KMS-11 (cell line): ENCODE results near the gene LHX3.

ENCODE experiments used
- H2AFZ ChIP-seq: fragments of 200-600 bp; sonication (generic); 2 replicates; pipeline ENCODE4 v1.6.1; 2016; ENCODE audit warnings: antibody characterized with exemption, mixed run types, low read depth
- H3K27ac ChIP-seq: fragments of 200-600 bp; sonication (generic); 2 replicates; pipeline ENCODE4 v1.6.1; 2016; ENCODE audit warnings: mild to moderate bottlenecking, mixed run types
- H3K27me3 ChIP-seq: fragments of 200-600 bp; sonication (generic); 2 replicates; pipeline ENCODE4 v1.6.1; 2017; ENCODE audit warnings: mild to moderate bottlenecking, low read depth, mixed run types, moderate library complexity; ENCODE audit not compliant: insufficient read depth
- H3K36me3 ChIP-seq: fragments of 200-600 bp; sonication (generic); 2 replicates; pipeline ENCODE4 v1.6.1; 2017; ENCODE audit warnings: mild to moderate bottlenecking, mixed run types; ENCODE audit not compliant: insufficient read depth
- H3K4me1 ChIP-seq: fragments of 200-600 bp; sonication (generic); 2 replicates; pipeline ENCODE4 v1.6.1; 2016; ENCODE audit warnings: mild to moderate bottlenecking, low read depth, mixed run types; ENCODE audit not compliant: poor library complexity, severe bottlenecking
- H3K4me2 ChIP-seq: fragments of 200-600 bp; sonication (generic); 2 replicates; pipeline ENCODE4 v1.7.0; 2016; ENCODE audit warnings: mild to moderate bottlenecking, mixed run types
- H3K4me3 ChIP-seq: fragments of 200-600 bp; sonication (generic); IDR thresholded peaks from 2 replicates; pipeline ENCODE4 v1.6.1; 2017; ENCODE audit warnings: low read depth, low read length, mixed read lengths; ENCODE audit not compliant: insufficient read depth
- H3K79me2 ChIP-seq: fragments of 200-600 bp; sonication (generic); 2 replicates; pipeline ENCODE4 v1.6.1; 2016; ENCODE audit warnings: low read depth, mixed run types; ENCODE audit not compliant: insufficient read depth
- H3K9ac ChIP-seq: fragments of 200-600 bp; sonication (generic); 2 replicates; pipeline ENCODE4 v1.6.1; 2016; ENCODE audit warnings: mild to moderate bottlenecking, mixed run types
- H4K20me1 ChIP-seq: fragments of 200-600 bp; sonication (generic); 2 replicates; pipeline ENCODE4 v1.6.1; 2016; ENCODE audit warnings: mild to moderate bottlenecking, mixed run types; ENCODE audit not compliant: insufficient read depth
- TF ChIP-seq, protein P1 (sequence below): fragments of 200-600 bp; sonication (generic); conservative IDR thresholded peaks from 2 replicates; pipeline ENCODE4 v1.6.1; 2017; ENCODE audit warnings: low read depth, mild to moderate bottlenecking, antibody characterized with exemption, low read length, moderate library complexity, mixed read lengths

The LHX3 gene

DNA sequence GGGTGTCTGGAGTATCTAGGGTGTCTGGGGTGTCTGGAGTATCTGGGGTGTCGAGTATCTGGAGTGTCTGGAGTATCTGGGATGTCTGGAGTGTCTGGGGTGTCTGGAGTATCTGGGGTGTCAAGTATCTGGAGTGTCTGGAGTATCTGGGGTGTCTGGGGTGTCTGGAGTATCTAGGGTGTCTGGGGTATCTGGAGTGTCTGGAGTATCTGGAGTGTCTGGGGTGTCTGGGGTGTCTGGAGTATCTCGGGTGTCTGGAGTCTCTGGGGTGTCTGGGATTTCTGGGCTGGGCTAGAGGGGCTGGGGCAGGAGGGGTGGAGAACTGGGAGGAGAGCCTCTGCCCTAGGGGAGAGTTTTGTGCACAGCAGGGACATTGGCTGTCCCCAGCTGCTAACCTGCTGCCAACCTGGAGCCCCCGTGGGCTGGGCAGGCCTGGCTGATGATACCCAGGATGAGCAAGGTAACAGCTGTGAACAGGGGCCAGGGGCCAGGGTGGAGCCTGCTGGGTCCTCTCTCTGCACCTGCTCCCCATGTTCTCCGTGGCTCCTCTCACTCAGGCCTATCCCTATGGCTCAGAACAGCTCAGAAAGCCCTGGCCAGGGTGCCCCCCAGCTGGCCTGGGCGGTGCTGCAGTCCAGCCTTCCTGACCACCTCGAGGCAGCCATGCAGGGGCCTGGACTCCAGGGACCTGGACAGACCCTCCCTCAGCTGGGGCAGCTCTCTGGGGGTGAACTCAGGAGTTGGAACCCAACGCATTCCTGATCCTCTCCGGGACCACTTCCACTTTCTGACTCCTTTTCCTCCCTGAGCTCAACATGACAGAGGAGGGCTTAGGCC, 29.9 kb downstream of the LHX3 start:
- H3K4me3 ChIP-seq: no peak overlapping the region
- TF ChIP-seq, protein P1, sequence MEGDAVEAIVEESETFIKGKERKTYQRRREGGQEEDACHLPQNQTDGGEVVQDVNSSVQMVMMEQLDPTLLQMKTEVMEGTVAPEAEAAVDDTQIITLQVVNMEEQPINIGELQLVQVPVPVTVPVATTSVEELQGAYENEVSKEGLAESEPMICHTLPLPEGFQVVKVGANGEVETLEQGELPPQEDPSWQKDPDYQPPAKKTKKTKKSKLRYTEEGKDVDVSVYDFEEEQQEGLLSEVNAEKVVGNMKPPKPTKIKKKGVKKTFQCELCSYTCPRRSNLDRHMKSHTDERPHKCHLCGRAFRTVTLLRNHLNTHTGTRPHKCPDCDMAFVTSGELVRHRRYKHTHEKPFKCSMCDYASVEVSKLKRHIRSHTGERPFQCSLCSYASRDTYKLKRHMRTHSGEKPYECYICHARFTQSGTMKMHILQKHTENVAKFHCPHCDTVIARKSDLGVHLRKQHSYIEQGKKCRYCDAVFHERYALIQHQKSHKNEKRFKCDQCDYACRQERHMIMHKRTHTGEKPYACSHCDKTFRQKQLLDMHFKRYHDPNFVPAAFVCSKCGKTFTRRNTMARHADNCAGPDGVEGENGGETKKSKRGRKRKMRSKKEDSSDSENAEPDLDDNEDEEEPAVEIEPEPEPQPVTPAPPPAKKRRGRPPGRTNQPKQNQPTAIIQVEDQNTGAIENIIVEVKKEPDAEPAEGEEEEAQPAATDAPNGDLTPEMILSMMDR: no peak

DNA sequence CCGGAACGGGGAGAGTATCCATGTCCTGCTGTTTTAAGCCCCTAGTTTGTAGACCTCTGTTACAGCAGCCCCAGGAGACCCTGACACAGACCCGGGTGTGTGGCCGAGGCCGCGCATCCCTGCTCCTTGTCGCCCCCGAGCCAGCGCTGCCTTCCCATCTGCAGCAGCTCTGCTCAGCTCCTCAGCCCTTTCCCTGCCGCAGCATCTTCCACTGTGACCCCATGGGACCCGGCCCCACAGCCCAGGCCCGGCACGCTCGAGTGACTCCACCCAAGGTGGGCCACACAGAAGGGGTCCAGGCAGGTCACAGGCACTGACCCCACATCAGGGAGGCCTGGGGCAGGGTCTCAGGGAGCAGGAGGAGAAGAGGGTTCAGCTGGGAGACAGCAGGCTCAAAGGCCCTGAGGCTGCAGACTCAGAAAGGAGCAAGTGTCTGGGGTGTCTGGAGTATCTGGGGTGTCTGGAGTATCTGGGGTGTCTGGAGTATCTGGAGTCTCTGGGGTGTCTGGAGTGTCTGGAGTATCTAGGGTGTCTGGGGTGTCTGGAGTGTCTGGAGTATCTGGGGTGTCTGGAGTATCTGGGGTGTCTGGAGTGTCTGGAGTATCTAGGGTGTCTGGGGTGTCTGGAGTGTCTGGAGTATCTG, 31.2 kb downstream of the LHX3 start:
- Histone ChIP-seq H2AFZ (no peak overlapping the region), H3K27me3 (peaks cover 88% of the 10 kb centered on the region), H3K79me2 (no peaks in the 10 kb centered on the region), H3K4me1 (peaks cover 20% of the 10 kb centered on the region), H3K4me2 (no peak overlapping the region), H4K20me1 (no peaks in the 10 kb centered on the region), H3K36me3 (no peaks in the 10 kb centered on the region), H3K4me3 (no peak overlapping the region), H3K9ac (no peak overlapping the region), H3K27ac (no peak overlapping the region)
- TF ChIP-seq, protein P1: no peak

More for the DNA sequence above, 29.9 kb downstream of the LHX3 start:
- H3K4me2 ChIP-seq: no peak overlapping the region
- H3K79me2 ChIP-seq: no peaks in the 10 kb centered on the region
- H2AFZ ChIP-seq: no peak overlapping the region
- peaks cover 88% of the 10 kb centered on the region for H3K27me3 ChIP-seq
- H3K9ac ChIP-seq: no peak overlapping the region
- H3K36me3 ChIP-seq: no peaks in the 10 kb centered on the region
- peaks cover 20% of the 10 kb centered on the region for H3K4me1 ChIP-seq
- H4K20me1 ChIP-seq: no peaks in the 10 kb centered on the region
- no peak overlapping the region for H3K27ac ChIP-seq

- Histone ChIP-seq H3K4me2 (no peak overlapping the region), H4K20me1 (no peaks in the 10 kb centered on the region), H3K4me3 (no peak overlapping the region), H3K27ac (no peak overlapping the region), H3K4me1 (peaks cover 20% of the 10 kb centered on the region), H3K27me3 (peaks cover 86% of the 10 kb centered on the region), H2AFZ (no peak overlapping the region), H3K9ac (no peak overlapping the region), H3K79me2 (no peaks in the 10 kb centered on the region), H3K36me3 (no peaks in the 10 kb centered on the region)
- TF ChIP-seq, protein P1: no peak
Measured at GRCh38 chr9:136172412-136173079, 32.4 kb downstream of the LHX3 start.

GRCh38 chr9:136171801-136172411, 33.0 kb downstream of the LHX3 start:
- no peak overlapping the region; the same call in 1 of the 2 replicates for H3K4me2 ChIP-seq
- H3K9ac ChIP-seq: no peak overlapping the region
- H3K27me3 ChIP-seq: peaks cover 86% of the 10 kb centered on the region
- no peaks in the 10 kb centered on the region for H4K20me1 ChIP-seq
- H3K4me3 ChIP-seq: no peak overlapping the region
- TF ChIP-seq, protein P1: no peak
- peaks cover 20% of the 10 kb centered on the region for H3K4me1 ChIP-seq
- no peaks in the 10 kb centered on the region for H3K36me3 ChIP-seq
- no peaks in the 10 kb centered on the region for H3K79me2 ChIP-seq
- no peak overlapping the region for H2AFZ ChIP-seq
- no peak overlapping the region for H3K27ac ChIP-seq
